Gastroesophageal sphincter (tissue), 4 donors: Measurements from ENCODE around the gene AGTRAP. TPM values are rescaled to one million over a fixed set of nuclear protein-coding genes. Genes with fewer than 3 reads are reported as not detected.

Experiments
- ATAC-seq: fragments of 150-250 bp; one replicate; pipeline ENCODE4 v1.9.1; 2016; ENCODE audit warnings: mild to moderate bottlenecking, moderate library complexity
- H3K27ac ChIP-seq, 4 donors: fragments of 200-600 bp; sonication (generic) in 3 of 4; 1 replicate in 3 of 4; 2 replicates in 1 of 4; pipeline ENCODE4 v1.5.1; 2016 to 2019
- H3K27me3 ChIP-seq: fragments of 200-600 bp; sonication (generic); one replicate; pipeline ENCODE4 v1.5.1; 2019
- H3K36me3 ChIP-seq, 2 donors: fragments of 200-600 bp; sonication (generic); one replicate each; pipeline ENCODE4 v1.5.1; 2019; ENCODE audit warnings: control low read depth in 1 of 2
- H3K4me1 ChIP-seq, 3 donors: fragments of 200-600 bp; sonication (generic); 1 replicate in 2 of 3; 2 replicates in 1 of 3; pipeline ENCODE4 v1.5.1; 2016 to 2019; ENCODE audit warnings: control low read depth in 2 of 3
- H3K4me3 ChIP-seq, 2 donors: fragments of 200-600 bp; sonication (generic); one replicate each; pipeline ENCODE4 v1.5.1; 2019; ENCODE audit warnings: mild to moderate bottlenecking in 1 of 2, moderate library complexity in 1 of 2
- H3K9me3 ChIP-seq, 3 donors: fragments of 200-600 bp; sonication (generic); one replicate each; pipeline ENCODE4 v1.5.1; 2017 to 2019; ENCODE audit warnings: control low read depth in 2 of 3
- EP300 ChIP-seq: sonication (generic); formaldehyde crosslinking; IDR thresholded peaks from one replicate; pipeline ENCODE4 v1.6.1; 2017; ENCODE audit warnings: antibody characterized with exemption, mild to moderate bottlenecking
- POLR2A ChIP-seq, 2 donors: fragments of 450-650 bp; IDR thresholded peaks; one replicate each; pipeline ENCODE4 v1.6.1; 2017; ENCODE audit warnings: antibody characterized with exemption in 2 of 2, mild to moderate bottlenecking in 2 of 2, moderate library complexity in 1 of 2
- POLR2AphosphoS5 ChIP-seq: sonication (generic); formaldehyde crosslinking; IDR thresholded peaks from one replicate; pipeline ENCODE4 v1.6.1; 2017; ENCODE audit warnings: antibody characterized with exemption
- WGBS, 2 donors: methylation state at CpG; one replicate each; pipeline ENCODE4 v1.1.5; 2018; ENCODE audit warnings: low coverage in 1 of 2; 5-methylcytosine and 5-hydroxymethylcytosine counted together
- total RNA-seq, 4 donors: library from RNA; depleted of rRNA; stranded (reverse); fragments of >200 nt; gene quantifications; one replicate each; pipeline ENCODE4 v1.1.0, GENCODE V29; 2016
- TF ChIP-seq, protein P1 (sequence below), 4 experiments: fragments of 200-600 bp in 2 of 4; fragments of 450-650 bp in 2 of 4; sonication (generic) in 1 of 4; IDR thresholded peaks; one replicate each; pipeline ENCODE4 v1.5.1; 2017 to 2019; ENCODE audit warnings: antibody characterized with exemption in 4 of 4, mild to moderate bottlenecking in 2 of 4, moderate library complexity in 2 of 4

The AGTRAP gene
- total RNA-seq, 4 donors from 2014 or later, result 32.2 to 56.4 (median 40.5) TPM

- H3K36me3 ChIP-seq, result no peaks in the 10 kb centered on the region
- H3K9me3 ChIP-seq, result no peaks in the 10 kb centered on the region
- peaks cover 74% of the 10 kb centered on the region for H3K27me3 ChIP-seq
- ATAC-seq, result no peak
- no peak overlapping the region for H3K27ac ChIP-seq
- no peak overlapping the region for H3K4me3 ChIP-seq
- H3K4me1 ChIP-seq, result peaks cover 0 to 12% (median 3%) of the 10 kb centered on the region in 3 donors
- TF ChIP-seq, protein P1, sequence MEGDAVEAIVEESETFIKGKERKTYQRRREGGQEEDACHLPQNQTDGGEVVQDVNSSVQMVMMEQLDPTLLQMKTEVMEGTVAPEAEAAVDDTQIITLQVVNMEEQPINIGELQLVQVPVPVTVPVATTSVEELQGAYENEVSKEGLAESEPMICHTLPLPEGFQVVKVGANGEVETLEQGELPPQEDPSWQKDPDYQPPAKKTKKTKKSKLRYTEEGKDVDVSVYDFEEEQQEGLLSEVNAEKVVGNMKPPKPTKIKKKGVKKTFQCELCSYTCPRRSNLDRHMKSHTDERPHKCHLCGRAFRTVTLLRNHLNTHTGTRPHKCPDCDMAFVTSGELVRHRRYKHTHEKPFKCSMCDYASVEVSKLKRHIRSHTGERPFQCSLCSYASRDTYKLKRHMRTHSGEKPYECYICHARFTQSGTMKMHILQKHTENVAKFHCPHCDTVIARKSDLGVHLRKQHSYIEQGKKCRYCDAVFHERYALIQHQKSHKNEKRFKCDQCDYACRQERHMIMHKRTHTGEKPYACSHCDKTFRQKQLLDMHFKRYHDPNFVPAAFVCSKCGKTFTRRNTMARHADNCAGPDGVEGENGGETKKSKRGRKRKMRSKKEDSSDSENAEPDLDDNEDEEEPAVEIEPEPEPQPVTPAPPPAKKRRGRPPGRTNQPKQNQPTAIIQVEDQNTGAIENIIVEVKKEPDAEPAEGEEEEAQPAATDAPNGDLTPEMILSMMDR (IDR thresholded peaks at IDR 0.05), result no peak
- TF ChIP-seq EP300 (no peak), POLR2AphosphoS5 (no peak), POLR2A (IDR thresholded peaks at IDR 0.05) (no peak)
- WGBS, 2 donors, result 67 to 74% methylated on average over 12 to 15 of the region's 15 CpGs
Observed at GRCh38 chr1:11701981-11702803, 33.7 kb upstream of the AGTRAP start.

DNA sequence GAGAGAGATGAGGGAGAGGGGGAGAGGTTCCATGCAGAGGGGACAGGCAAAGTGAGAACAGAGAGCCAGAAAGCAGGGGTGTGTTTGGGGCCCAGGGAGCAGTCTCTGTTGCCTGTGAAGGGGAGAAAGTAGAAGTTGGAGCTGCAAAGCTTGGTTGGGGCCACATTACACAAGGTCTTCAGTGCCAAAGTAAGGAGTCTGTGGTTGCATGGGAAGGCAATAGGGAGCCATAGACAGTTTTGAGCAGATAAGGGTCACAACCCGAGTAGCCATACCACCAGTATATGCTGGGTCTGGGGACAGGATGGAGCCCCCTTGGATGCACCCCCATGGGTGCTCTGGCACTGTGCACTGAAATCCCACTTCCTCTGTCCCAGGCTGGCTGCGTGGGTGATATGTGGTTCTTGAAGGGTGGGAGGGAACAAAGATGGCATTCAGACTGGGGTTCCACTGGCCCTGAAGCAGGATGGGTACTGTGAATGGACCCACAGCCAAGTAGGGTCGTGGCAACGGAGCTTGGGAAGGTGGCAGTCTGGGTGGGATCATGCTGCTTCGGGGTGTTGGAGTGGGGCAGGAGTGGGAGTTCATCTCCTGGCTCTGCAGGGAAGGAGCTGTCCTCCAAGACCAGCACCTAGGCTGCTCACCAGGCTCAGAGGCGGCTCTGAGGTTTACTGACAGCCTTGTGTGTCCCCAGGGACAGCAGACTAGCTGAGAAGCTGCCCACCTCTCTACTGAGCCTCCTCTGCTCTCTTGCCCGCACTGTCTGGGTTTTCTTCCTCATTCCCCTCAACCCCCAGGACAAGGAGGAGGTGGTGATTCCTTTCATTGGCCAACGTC is 32.4 kb upstream of the AGTRAP start:
- no peak overlapping the region for H3K4me3 ChIP-seq
- no peaks in the 10 kb centered on the region for H3K9me3 ChIP-seq
- peaks cover 0 to 12% (median 3%) of the 10 kb centered on the region in 3 donors for H3K4me1 ChIP-seq
- 59 to 64% methylated on average over 6 of the region's 8 CpGs for WGBS, 2 donors
- ATAC-seq, result no peak
- no peaks in the 10 kb centered on the region for H3K36me3 ChIP-seq
- H3K27me3 ChIP-seq, result peaks cover 81% of the 10 kb centered on the region
- TF ChIP-seq EP300 (no peak), POLR2AphosphoS5 (no peak), POLR2A (IDR thresholded peaks at IDR 0.05) (no peak)
- TF ChIP-seq, protein P1 (IDR thresholded peaks at IDR 0.05), result no peak
- H3K27ac ChIP-seq, result no peak overlapping the region

GRCh38 chr1:11704194-11704529 is 31.8 kb upstream of the AGTRAP start:
- Histone ChIP-seq H3K4me1 (peaks cover 0 to 12% (median 3%) of the 10 kb centered on the region in 3 donors), H3K4me3 (no peak overlapping the region), H3K27me3 (peaks cover 82% of the 10 kb centered on the region), H3K9me3 (no peaks in the 10 kb centered on the region), H3K36me3 (no peaks in the 10 kb centered on the region), H3K27ac (no peak overlapping the region)
- no peak for TF ChIP-seq EP300
- TF ChIP-seq, protein P1 (IDR thresholded peaks at IDR 0.05), result no peak
- TF ChIP-seq POLR2AphosphoS5, result no peak
- ATAC-seq, result no peak
- 40% methylated on average over 1 of the region's 11 CpGs; no CpG with 5 or more reads in 1 of the 2 donors for WGBS, 2 donors

DNA sequence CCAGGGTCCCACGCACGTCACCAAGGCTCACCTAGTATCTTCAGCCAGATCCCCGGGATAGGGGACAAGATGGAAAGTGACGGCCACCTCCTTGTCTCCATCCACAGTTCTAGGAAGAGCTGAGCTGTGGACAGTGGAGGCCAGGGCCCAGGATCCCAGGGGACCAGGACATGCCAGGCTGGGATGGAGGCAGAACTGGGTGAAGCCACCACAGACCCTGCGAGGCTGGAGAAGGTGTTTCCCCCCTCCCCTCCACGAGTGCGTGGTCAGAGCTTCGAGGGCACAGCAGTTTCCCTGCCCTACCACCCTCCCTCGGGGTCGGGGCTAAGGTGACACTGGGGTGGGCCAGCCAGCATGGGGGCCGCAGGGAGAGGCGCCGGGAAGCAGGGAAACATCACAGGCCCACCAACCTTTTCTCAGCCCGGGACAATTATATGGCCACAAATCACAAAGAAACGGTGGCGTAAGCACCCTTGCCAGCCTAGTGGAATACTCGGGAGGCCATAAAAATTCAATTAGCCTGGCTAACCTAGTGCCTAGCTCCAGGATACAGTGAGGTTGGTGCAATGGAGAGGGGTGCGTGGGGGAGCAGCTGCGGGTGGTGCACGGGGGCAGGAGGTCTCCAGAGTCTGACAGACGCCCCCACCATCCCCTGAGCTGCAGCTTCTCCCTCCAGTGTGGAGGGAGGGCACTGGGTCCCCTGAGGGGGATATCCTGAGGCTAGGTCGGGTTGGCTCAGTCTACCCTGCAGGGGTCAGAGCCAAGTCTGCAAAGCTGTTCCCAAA is 31.1 kb upstream of the AGTRAP start:
- Histone ChIP-seq H3K27me3 (peaks cover 79% of the 10 kb centered on the region), H3K36me3 (no peaks in the 10 kb centered on the region), H3K4me3 (no peak overlapping the region), H3K9me3 (no peaks in the 10 kb centered on the region), H3K27ac (no peak overlapping the region), H3K4me1 (peaks cover 0 to 12% (median 3%) of the 10 kb centered on the region in 3 donors)
- ATAC-seq, result no peak
- WGBS, 2 donors, result 40 to 57% methylated on average over 1 to 10 of the region's 22 CpGs
- TF ChIP-seq POLR2A (IDR thresholded peaks at IDR 0.05), result no peak
- no peak for TF ChIP-seq EP300
- TF ChIP-seq POLR2AphosphoS5, result no peak
- TF ChIP-seq, protein P1 (IDR thresholded peaks at IDR 0.05), result no peak
